ENCODE data around the gene FNIP2.
"Not testable (repeated sequence)": the region's sequence is repeated elsewhere in the genome, so short reads cannot be mapped to it uniquely, and the experiment has no call there.

FNIP2 gene

DNA sequence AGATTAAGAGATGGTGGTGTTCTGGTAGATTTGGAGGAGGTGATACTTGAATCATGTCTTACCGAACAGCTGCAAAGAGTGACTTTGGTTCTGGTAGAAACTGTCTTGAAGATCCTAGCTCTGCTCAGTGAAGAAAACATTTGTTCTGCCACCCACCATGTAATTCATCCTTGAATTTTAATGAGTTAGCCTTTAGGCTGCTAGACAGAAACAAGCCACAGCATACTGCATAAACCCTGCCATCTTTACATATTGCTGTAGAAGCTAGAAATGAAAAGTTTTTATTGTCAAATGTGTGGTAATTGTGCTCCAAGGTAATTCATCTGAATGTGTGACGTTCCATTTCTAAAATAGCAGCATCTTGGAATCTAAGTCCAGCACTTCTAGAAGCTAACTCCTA lies 173.1 kb downstream of the FNIP2 start:
- Histone ChIP-seq H3K27ac (ENCODE audit: low read depth, low read length) (no peak overlapping the region), H3K79me1 (ENCODE audit: low read length) (no peaks in the 10 kb centered on the region), H3K4me2 (ENCODE audit: low read length) (no peak overlapping the region), H3K4ac (ENCODE audit: low read depth, low read length) (no peak overlapping the region), H2BK5ac (ENCODE audit: low read length) (no peak overlapping the region), H4K8ac (ENCODE audit: low read depth, low read length) (no peak overlapping the region), H3K23ac (ENCODE audit: low read length) (no peak overlapping the region), H3K4me3 (ENCODE audit: low read length) (no peak overlapping the region), H3K4me1 (ENCODE audit: control insufficient read depth, low read depth, low read length) (no peaks in the 10 kb centered on the region), H3K79me2 (ENCODE audit: control insufficient read depth, insufficient read depth, low read length) (no peaks in the 10 kb centered on the region), H3K36me3 (ENCODE audit: control insufficient read depth, insufficient read depth, low read length) (no peaks in the 10 kb centered on the region), H2AK5ac (ENCODE audit: low read length) (no peak overlapping the region), H3K27me3 (ENCODE audit: insufficient read depth, low read length, poor library complexity) (no peaks in the 10 kb centered on the region), H3K9ac (ENCODE audit: low read length) (no peak overlapping the region), H3K18ac (ENCODE audit: low read length) (no peak overlapping the region), H2BK120ac (ENCODE audit: low read depth, low read length) (no peak overlapping the region), H4K5ac (ENCODE audit: low read length) (no peak overlapping the region), H2BK15ac (replicated peaks; ENCODE audit: low read depth) (no peak overlapping the region), H3K56ac (ENCODE audit: low read length) (no peak overlapping the region)
- no CpG with 5 or more reads among the region's 2 CpGs for WGBS (ENCODE audit: extremely low coverage, insufficient coverage, low lambda C conversion rate)
- DNase-seq: no peak

- H2AK5ac ChIP-seq (ENCODE audit: low read length): no peak overlapping the region
- no peak overlapping the region for H4K8ac ChIP-seq (ENCODE audit: low read depth, low read length)
- no peak overlapping the region for H3K4ac ChIP-seq (ENCODE audit: low read depth, low read length)
- no peak overlapping the region for H3K9ac ChIP-seq (ENCODE audit: low read length)
- H2BK15ac ChIP-seq (replicated peaks; ENCODE audit: low read depth): no peak overlapping the region
- no peak for DNase-seq
- no peak overlapping the region for H3K4me2 ChIP-seq (ENCODE audit: low read length)
- no peaks in the 10 kb centered on the region for H3K4me1 ChIP-seq (ENCODE audit: control insufficient read depth, low read depth, low read length)
- H2BK120ac ChIP-seq (ENCODE audit: low read depth, low read length): no peak overlapping the region
- no peak overlapping the region for H3K18ac ChIP-seq (ENCODE audit: low read length)
- no peak overlapping the region for H3K56ac ChIP-seq (ENCODE audit: low read length)
- no CpG with 5 or more reads among the region's 5 CpGs for WGBS (ENCODE audit: extremely low coverage, insufficient coverage, low lambda C conversion rate)
- no peak overlapping the region for H4K5ac ChIP-seq (ENCODE audit: low read length)
- H3K23ac ChIP-seq (ENCODE audit: low read length): no peak overlapping the region
- no peak overlapping the region for H3K4me3 ChIP-seq (ENCODE audit: low read length)
- H3K79me1 ChIP-seq (ENCODE audit: low read length): no peaks in the 10 kb centered on the region
- H2BK5ac ChIP-seq (ENCODE audit: low read length): no peak overlapping the region
- H3K27ac ChIP-seq (ENCODE audit: low read depth, low read length): no peak overlapping the region
- no peaks in the 10 kb centered on the region for H3K27me3 ChIP-seq (ENCODE audit: insufficient read depth, low read length, poor library complexity)
- no peaks in the 10 kb centered on the region for H3K79me2 ChIP-seq (ENCODE audit: control insufficient read depth, insufficient read depth, low read length)
- no peaks in the 10 kb centered on the region for H3K36me3 ChIP-seq (ENCODE audit: control insufficient read depth, insufficient read depth, low read length)
Measured at GRCh38 chr4:158945529-158946108, 176.8 kb downstream of the FNIP2 start.

DNA sequence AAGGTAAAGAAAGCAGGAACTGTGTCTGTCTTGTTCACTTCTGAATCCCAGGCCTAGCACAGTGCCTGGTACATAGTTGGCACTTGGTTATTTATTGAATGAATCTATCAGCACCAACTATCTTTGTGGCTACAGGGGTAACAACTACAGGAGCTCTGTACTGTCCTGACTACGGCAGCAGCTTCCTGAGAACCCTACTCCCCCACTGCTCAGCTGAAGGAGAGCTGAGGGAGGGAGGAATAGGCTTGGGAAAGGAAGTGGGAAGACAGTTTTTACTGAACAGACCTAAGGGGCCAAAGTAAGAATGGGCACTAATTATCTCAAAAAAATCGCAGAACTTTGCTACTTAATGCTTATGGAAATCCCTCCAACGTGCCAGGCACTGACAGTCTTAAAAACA lies 178.0 kb downstream of the FNIP2 start:
- Histone ChIP-seq H3K79me2 (ENCODE audit: control insufficient read depth, insufficient read depth, low read length) (no peaks in the 10 kb centered on the region), H3K4me3 (ENCODE audit: low read length) (no peak overlapping the region), H3K18ac (ENCODE audit: low read length) (no peak overlapping the region), H3K36me3 (ENCODE audit: control insufficient read depth, insufficient read depth, low read length) (no peaks in the 10 kb centered on the region), H2BK5ac (ENCODE audit: low read length) (no peak overlapping the region), H3K4me2 (ENCODE audit: low read length) (no peak overlapping the region), H3K4me1 (ENCODE audit: control insufficient read depth, low read depth, low read length) (no peaks in the 10 kb centered on the region), H2BK15ac (replicated peaks; ENCODE audit: low read depth) (no peak overlapping the region), H3K27me3 (ENCODE audit: insufficient read depth, low read length, poor library complexity) (no peaks in the 10 kb centered on the region), H2BK120ac (ENCODE audit: low read depth, low read length) (no peak overlapping the region), H3K79me1 (ENCODE audit: low read length) (no peaks in the 10 kb centered on the region), H3K27ac (ENCODE audit: low read depth, low read length) (no peak overlapping the region), H2AK5ac (ENCODE audit: low read length) (no peak overlapping the region), H3K56ac (ENCODE audit: low read length) (no peak overlapping the region), H3K4ac (ENCODE audit: low read depth, low read length) (no peak overlapping the region), H4K5ac (ENCODE audit: low read length) (no peak overlapping the region), H4K8ac (ENCODE audit: low read depth, low read length) (no peak overlapping the region), H3K9ac (ENCODE audit: low read length) (no peak overlapping the region), H3K23ac (ENCODE audit: low read length) (no peak overlapping the region)
- DNase-seq: no peak
- WGBS (ENCODE audit: extremely low coverage, insufficient coverage, low lambda C conversion rate): no CpG with 5 or more reads among the region's 3 CpGs

GRCh38 chr4:158948071-158948470 lies 179.2 kb downstream of the FNIP2 start:
- H3K4me2 ChIP-seq (ENCODE audit: low read length): no peak overlapping the region
- H3K9ac ChIP-seq (ENCODE audit: low read length): no peak overlapping the region
- no peaks in the 10 kb centered on the region for H3K4me1 ChIP-seq (ENCODE audit: control insufficient read depth, low read depth, low read length)
- no peak overlapping the region for H3K27ac ChIP-seq (ENCODE audit: low read depth, low read length)
- no peaks in the 10 kb centered on the region for H3K27me3 ChIP-seq (ENCODE audit: insufficient read depth, low read length, poor library complexity)
- H2BK15ac ChIP-seq (replicated peaks; ENCODE audit: low read depth): no peak overlapping the region
- no peaks in the 10 kb centered on the region for H3K36me3 ChIP-seq (ENCODE audit: control insufficient read depth, insufficient read depth, low read length)
- no CpG with 5 or more reads among the region's 2 CpGs for WGBS (ENCODE audit: extremely low coverage, insufficient coverage, low lambda C conversion rate)
- H2BK5ac ChIP-seq (ENCODE audit: low read length): no peak overlapping the region
- no peak overlapping the region for H2AK5ac ChIP-seq (ENCODE audit: low read length)
- DNase-seq: no peak
- no peak overlapping the region for H2BK120ac ChIP-seq (ENCODE audit: low read depth, low read length)
- no peak overlapping the region for H4K8ac ChIP-seq (ENCODE audit: low read depth, low read length)
- H3K79me1 ChIP-seq (ENCODE audit: low read length): no peaks in the 10 kb centered on the region
- no peaks in the 10 kb centered on the region for H3K79me2 ChIP-seq (ENCODE audit: control insufficient read depth, insufficient read depth, low read length)
- no peak overlapping the region for H3K4ac ChIP-seq (ENCODE audit: low read depth, low read length)
- H4K5ac ChIP-seq (ENCODE audit: low read length): no peak overlapping the region
- no peak overlapping the region for H3K23ac ChIP-seq (ENCODE audit: low read length)
- no peak overlapping the region for H3K4me3 ChIP-seq (ENCODE audit: low read length)
- H3K18ac ChIP-seq (ENCODE audit: low read length): no peak overlapping the region
- H3K56ac ChIP-seq (ENCODE audit: low read length): no peak overlapping the region

GRCh38 chr4:158949099-158949498 lies 180.3 kb downstream of the FNIP2 start:
- Histone ChIP-seq H3K79me1 (ENCODE audit: low read length) (no peaks in the 10 kb centered on the region), H4K5ac (ENCODE audit: low read length) (no peak overlapping the region), H2BK120ac (ENCODE audit: low read depth, low read length) (no peak overlapping the region), H3K79me2 (ENCODE audit: control insufficient read depth, insufficient read depth, low read length) (no peaks in the 10 kb centered on the region), H3K27me3 (ENCODE audit: insufficient read depth, low read length, poor library complexity) (no peaks in the 10 kb centered on the region), H3K18ac (ENCODE audit: low read length) (no peak overlapping the region), H2BK5ac (ENCODE audit: low read length) (no peak overlapping the region), H3K4ac (ENCODE audit: low read depth, low read length) (no peak overlapping the region), H3K56ac (ENCODE audit: low read length) (no peak overlapping the region), H3K4me3 (ENCODE audit: low read length) (no peak overlapping the region), H3K4me1 (ENCODE audit: control insufficient read depth, low read depth, low read length) (no peaks in the 10 kb centered on the region), H3K4me2 (ENCODE audit: low read length) (no peak overlapping the region), H3K36me3 (ENCODE audit: control insufficient read depth, insufficient read depth, low read length) (no peaks in the 10 kb centered on the region), H2AK5ac (ENCODE audit: low read length) (no peak overlapping the region), H3K27ac (ENCODE audit: low read depth, low read length) (no peak overlapping the region), H3K9ac (ENCODE audit: low read length) (no peak overlapping the region), H3K23ac (ENCODE audit: low read length) (no peak overlapping the region), H4K8ac (ENCODE audit: low read depth, low read length) (no peak overlapping the region), H2BK15ac (replicated peaks; ENCODE audit: low read depth) (no peak overlapping the region)
- DNase-seq: no peak

GRCh38 chr4:158952221-158952774 lies 183.5 kb downstream of the FNIP2 start:
- H3K9ac ChIP-seq (ENCODE audit: low read length); H3K79me2 ChIP-seq (ENCODE audit: control insufficient read depth, insufficient read depth, low read length); H3K56ac ChIP-seq (ENCODE audit: low read length); DNase-seq; H3K36me3 ChIP-seq (ENCODE audit: control insufficient read depth, insufficient read depth, low read length); H3K27me3 ChIP-seq (ENCODE audit: insufficient read depth, low read length, poor library complexity); H3K4me1 ChIP-seq (ENCODE audit: control insufficient read depth, low read depth, low read length); H3K27ac ChIP-seq (ENCODE audit: low read depth, low read length); H3K4me3 ChIP-seq (ENCODE audit: low read length); H3K4ac ChIP-seq (ENCODE audit: low read depth, low read length); H2AK5ac ChIP-seq (ENCODE audit: low read length); H2BK120ac ChIP-seq (ENCODE audit: low read depth, low read length); H3K79me1 ChIP-seq (ENCODE audit: low read length); H4K5ac ChIP-seq (ENCODE audit: low read length); H2BK5ac ChIP-seq (ENCODE audit: low read length); H4K8ac ChIP-seq (ENCODE audit: low read depth, low read length); H3K18ac ChIP-seq (ENCODE audit: low read length); H3K4me2 ChIP-seq (ENCODE audit: low read length); H3K23ac ChIP-seq (ENCODE audit: low read length); H2BK15ac ChIP-seq (replicated peaks; ENCODE audit: low read depth): not testable (repeated sequence)
- no CpG with 5 or more reads among the region's 2 CpGs for WGBS (ENCODE audit: extremely low coverage, insufficient coverage, low lambda C conversion rate)
